ENCODE data around the gene EEF1G. TPM values are rescaled to one million over a fixed set of nuclear protein-coding genes. Genes with fewer than 3 reads are reported as not detected.

The EEF1G gene
- total RNA-seq, 4 donors from 2014 or later, result 650 to 1,310 (median 1,178) TPM

- TF ChIP-seq, protein P1, sequence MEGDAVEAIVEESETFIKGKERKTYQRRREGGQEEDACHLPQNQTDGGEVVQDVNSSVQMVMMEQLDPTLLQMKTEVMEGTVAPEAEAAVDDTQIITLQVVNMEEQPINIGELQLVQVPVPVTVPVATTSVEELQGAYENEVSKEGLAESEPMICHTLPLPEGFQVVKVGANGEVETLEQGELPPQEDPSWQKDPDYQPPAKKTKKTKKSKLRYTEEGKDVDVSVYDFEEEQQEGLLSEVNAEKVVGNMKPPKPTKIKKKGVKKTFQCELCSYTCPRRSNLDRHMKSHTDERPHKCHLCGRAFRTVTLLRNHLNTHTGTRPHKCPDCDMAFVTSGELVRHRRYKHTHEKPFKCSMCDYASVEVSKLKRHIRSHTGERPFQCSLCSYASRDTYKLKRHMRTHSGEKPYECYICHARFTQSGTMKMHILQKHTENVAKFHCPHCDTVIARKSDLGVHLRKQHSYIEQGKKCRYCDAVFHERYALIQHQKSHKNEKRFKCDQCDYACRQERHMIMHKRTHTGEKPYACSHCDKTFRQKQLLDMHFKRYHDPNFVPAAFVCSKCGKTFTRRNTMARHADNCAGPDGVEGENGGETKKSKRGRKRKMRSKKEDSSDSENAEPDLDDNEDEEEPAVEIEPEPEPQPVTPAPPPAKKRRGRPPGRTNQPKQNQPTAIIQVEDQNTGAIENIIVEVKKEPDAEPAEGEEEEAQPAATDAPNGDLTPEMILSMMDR (IDR thresholded peaks at IDR 0.05; ENCODE audit: low read depth), result no peak
These were observed 21.1 kb downstream of the EEF1G start for GRCh38 chr11:62552485-62553079.

- TF ChIP-seq, protein P1 (IDR thresholded peaks at IDR 0.05; ENCODE audit: low read depth), result no peak
These were observed 25.0 kb downstream of the EEF1G start for GRCh38 chr11:62548545-62549335.

DNA sequence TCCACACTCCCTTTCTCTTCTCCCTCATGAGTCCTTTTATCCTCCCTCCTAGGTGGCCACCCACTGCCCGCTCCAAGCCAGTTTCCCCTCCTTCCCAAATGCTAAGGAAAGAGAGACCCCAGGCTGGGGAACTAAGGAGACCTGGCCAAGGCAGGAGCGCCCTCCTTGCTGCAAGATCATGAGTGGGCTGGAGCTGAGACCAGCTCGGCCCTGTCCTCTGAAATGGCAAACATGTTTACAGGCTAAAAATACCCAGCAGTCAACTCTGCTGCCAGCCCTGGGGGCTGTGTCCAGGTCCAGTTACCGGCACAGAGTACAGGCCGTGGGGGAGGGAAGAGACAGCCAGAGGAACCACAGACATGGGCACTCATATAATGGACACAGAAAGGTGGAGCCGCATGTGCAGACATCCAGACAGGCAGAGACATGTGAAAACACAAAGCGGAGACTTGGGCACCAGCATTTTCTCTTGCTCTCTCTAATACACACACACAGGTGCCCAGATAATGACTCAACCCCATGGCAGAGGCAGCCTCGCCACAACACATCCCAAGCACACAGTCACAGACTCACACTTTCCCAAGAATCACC is 25.9 kb downstream of the EEF1G start:
- TF ChIP-seq, protein P1 (IDR thresholded peaks at IDR 0.05; ENCODE audit: low read depth), result no peak

DNA sequence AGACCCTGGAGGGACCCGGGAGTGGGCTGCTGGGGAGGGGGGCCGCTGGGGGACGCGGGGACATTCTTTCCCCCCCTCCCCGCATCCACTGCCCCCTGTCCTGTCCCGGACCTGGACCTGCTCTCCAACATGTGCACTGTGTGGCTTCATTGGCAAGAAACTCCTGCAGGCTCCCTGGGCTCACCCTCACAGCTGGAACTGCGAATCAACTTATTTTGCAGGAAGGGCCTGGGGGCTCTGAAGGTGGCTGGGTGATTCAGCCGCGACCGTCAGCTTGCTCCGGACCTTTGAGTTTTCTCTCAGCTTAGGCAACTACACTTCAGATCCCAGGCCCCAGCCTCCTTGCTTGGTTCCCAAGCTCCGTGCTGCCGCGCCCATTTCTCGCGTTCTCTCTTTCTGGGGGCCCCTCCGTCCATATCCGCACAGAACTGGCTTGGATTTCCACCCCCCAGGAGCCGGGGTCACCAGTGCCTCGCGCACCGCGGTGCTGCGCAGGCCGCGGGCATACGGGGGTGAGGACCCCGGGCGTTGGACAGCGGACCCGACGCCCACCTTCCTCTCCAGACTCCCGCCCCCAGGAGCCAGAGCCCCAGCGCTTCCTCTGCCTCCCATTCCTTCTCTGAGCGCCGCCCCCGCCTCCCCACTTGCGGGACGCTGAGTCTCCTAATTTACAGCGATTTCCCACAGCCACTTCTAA is 26.6 kb downstream of the EEF1G start:
- TF ChIP-seq, protein P1 (IDR thresholded peaks at IDR 0.05; ENCODE audit: low read depth), result no peak

GRCh38 chr11:62546244-62546928 is 27.3 kb downstream of the EEF1G start, which contains the start of gene AHNAK:
TSS of gene AHNAK (minus strand) at chr11:62546806. CDS start at chr11:62536098, 10,708 bp downstream.
- TF ChIP-seq, protein P1 (IDR thresholded peaks at IDR 0.05; ENCODE audit: low read depth), result no peak

GRCh38 chr11:62545437-62546243 is 28.1 kb downstream of the EEF1G start:
- TF ChIP-seq, protein P1 (IDR thresholded peaks at IDR 0.05; ENCODE audit: low read depth), result no peak
